Measurements from ENCODE around the gene MAP2K7. TPM values are rescaled to one million over a fixed set of nuclear protein-coding genes. Genes with fewer than 3 reads are reported as not detected.
"Not testable (repeated sequence)": the region's sequence is repeated elsewhere in the genome, so short reads cannot be mapped to it uniquely, and the experiment has no call there.

The MAP2K7 gene
- polyA plus RNA-seq, 5 donors: 22.2 to 36.8 (median 29.5) TPM

GRCh38 chr19:7881910-7882309 lies 21.8 kb upstream of the MAP2K7 start:
- DNase-seq: no peak

GRCh38 chr19:7883105-7883504 lies 20.6 kb upstream of the MAP2K7 start:
- no peak for DNase-seq

- DNase-seq: no peak
Measured at GRCh38 chr19:7883796-7884570, 19.7 kb upstream of the MAP2K7 start.

DNA sequence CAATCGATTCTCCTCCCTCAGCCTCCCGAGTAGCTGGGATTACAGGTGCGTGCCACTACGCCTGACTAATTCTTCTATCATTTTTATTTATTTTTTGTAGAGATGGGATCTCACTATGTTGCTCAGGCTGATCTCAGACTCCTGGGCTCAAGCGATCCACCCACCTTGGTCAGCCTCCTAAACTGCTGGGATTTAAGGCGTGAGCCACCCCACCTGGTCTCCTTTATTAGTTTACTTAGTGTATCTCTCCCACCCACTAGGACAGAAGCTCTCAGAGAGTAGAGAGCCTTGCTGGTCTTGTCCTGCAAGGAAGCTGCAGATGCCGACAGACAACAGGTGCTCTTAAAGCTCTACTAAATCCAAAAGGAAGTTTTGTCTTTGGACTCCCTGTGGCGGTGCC lies 17.9 kb upstream of the MAP2K7 start:
- no peak for DNase-seq

- DNase-seq: no peak
Measured at GRCh38 chr19:7887408-7888144, 16.1 kb upstream of the MAP2K7 start.

GRCh38 chr19:7888145-7888825 lies 15.4 kb upstream of the MAP2K7 start, which contains the start of gene LRRC8E:
Gene LRRC8E, plus strand, starts transcription at chr19:7888510. Its CDS starts 7,094 bp downstream, at chr19:7895604.
- DNase-seq: no peak

GRCh38 chr19:7888826-7889217 lies 14.9 kb upstream of the MAP2K7 start:
- DNase-seq: no peak

DNA sequence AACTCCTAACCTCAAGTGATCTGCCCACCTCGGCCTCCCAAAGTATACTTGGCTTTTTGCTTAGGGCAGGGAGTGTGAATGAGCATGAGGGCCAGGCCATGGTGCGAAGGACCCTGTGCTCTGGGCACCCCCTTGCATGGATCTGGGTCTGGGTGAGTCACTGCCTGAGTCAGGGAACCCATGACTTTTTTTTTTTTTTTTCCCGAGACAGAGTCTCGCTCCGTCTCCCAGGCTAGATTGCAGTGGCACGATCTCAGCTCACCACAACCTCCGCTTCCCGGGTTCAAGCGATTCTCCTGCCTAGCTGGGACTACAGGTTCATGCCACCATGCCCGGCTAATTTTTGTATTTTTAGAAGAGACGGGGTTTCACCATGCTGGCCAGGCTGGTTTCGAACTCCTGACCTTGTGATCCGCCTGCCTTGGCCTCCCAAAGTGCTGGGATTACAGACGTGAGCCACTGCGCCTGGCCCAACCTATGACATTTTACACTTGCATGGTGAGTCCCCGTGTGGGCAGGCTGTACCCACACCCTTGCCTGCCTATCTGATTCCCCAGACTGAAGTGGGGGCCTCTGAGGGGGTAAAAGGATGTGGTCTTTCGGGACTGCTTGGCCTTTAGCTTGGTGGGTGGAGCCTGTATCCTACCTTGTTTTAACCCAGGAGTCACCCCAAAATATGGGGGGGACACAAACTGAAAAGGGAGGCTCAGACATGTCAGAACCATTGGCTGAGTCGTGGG lies 10.1 kb upstream of the MAP2K7 start:
- not testable (repeated sequence) for DNase-seq

- DNase-seq: peak in 1 of 2 donors; percentile 50
Measured at GRCh38 chr19:7894612-7895309, 8.9 kb upstream of the MAP2K7 start.

DNA sequence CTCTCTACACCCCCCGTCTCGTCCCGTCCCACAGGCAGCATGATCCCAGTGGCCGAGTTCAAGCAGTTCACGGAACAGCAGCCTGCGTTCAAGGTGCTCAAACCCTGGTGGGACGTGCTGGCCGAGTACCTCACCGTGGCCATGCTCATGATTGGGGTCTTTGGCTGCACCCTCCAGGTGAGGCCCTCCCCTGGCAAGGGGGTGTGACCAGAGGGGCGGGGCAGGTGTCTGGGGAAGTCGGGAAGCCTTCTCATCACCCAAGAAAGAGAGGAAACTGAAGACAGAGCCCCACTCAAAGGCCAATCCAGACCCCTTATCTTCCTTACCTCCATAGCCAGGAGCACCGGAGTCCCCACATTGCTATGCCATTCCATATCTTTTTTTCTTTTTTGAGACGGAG lies 8.1 kb upstream of the MAP2K7 start:
- DNase-seq: no peak

DNA sequence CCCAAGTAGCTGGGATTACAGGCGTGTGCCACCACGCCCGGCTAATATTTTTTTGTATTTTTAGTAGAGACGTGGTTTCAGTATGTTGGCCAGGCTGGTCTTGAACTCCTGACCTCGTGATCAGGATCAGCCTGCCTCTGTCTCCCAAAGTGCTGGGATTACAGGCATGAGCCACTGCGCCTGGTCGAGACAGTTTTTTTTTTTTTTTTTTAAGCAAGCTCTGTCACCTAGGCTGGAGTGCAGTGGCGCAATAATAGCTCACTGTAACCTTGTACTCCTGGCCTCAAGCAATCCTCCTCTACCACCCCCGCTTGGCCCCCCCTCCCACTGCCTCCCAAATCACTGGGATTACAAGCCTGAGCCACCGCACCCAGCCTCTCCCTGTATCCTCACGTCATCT lies 6.4 kb upstream of the MAP2K7 start:
- DNase-seq: no peak

DNA sequence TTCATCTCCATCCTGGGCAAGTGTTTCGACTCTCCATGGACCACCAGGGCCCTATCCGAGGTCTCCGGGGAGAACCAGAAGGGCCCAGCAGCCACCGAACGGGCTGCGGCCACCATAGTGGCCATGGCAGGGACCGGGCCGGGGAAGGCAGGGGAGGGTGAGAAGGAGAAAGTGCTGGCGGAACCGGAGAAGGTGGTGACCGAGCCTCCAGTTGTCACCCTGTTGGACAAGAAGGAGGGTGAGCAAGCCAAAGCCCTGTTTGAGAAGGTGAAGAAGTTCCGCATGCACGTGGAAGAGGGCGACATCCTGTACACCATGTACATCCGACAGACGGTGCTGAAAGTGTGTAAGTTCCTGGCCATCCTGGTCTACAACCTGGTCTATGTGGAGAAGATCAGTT lies 4.7 kb upstream of the MAP2K7 start:
- no peak for DNase-seq

DNA sequence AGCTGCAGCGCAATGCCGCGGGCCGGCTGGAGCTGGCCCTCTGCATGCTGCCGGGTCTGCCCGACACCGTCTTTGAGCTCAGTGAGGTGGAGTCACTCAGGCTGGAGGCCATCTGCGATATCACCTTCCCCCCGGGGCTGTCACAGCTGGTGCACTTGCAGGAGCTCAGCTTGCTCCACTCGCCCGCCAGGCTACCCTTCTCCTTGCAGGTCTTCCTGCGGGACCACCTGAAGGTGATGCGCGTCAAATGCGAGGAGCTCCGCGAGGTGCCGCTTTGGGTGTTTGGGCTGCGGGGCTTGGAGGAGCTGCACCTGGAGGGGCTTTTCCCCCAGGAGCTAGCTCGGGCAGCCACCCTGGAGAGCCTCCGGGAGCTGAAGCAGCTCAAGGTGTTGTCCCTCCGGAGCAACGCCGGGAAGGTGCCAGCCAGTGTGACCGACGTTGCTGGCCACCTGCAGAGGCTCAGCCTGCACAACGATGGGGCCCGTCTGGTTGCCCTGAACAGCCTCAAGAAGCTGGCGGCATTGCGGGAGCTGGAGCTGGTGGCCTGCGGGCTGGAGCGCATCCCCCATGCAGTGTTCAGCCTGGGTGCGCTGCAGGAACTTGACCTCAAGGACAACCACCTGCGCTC lies 3.8 kb upstream of the MAP2K7 start:
- no peak for DNase-seq

DNA sequence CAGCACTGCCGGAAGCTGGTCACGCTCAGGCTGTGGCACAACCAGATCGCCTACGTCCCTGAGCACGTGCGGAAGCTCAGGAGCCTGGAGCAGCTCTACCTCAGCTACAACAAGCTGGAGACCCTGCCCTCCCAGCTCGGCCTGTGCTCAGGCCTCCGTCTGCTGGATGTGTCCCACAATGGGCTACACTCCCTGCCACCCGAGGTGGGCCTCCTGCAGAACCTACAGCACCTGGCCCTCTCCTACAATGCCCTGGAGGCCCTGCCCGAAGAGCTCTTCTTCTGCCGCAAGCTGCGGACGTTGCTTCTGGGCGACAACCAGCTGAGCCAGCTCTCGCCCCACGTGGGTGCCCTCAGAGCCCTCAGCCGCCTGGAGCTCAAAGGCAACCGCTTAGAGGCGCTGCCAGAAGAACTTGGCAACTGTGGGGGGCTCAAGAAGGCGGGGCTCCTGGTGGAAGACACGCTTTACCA lies 3.2 kb upstream of the MAP2K7 start:
- no peak for DNase-seq

- DNase-seq: no peak
Measured at GRCh38 chr19:7900931-7901330, 2.7 kb upstream of the MAP2K7 start.

- DNase-seq: no peak
Measured at GRCh38 chr19:7901337-7901736, 2.3 kb upstream of the MAP2K7 start.

- DNase-seq: no peak
Measured at GRCh38 chr19:7902796-7903243, 857 bp upstream of the MAP2K7 start.

GRCh38 chr19:7904074-7905020 lies 670 bp downstream of the MAP2K7 start:
- DNase-seq: no peak

GRCh38 chr19:7905268-7905667 lies 1.6 kb downstream of the MAP2K7 start:
- no peak for DNase-seq

Data from right lung (tissue), 5 donors.